ENCODE measurements around the gene DNAJB6.

DNA sequence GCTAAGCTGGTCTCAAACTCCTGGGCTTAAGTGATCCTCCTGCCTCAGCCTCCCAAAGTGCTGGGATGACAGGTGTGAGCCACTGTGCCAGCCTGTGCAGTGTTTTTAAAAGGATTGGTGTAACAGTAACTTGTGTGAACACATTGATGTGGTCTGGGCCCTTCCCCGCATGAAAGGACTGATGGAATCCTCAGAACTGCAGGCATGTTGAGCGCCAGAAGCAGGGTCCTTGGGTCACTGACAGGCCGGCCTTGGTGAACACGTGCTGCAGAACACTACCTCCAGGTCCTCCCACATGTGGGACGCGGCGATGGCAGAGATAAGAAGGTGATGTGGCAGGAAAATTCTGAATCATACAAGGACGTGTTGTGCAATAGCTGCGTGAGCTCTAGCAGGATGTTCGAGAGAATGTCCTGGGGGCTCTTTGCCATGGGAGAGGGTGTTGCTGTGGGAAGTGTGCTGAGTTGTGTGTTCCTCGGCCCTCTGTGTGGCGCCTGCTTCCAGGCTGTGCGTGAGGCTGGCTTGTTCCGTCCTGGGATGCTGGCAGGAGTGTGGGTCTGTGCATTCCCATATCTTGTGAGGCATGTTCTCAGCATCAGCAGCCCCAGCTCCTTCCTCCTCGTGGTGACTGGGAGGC is 68.2 kb downstream of the DNAJB6 start:
- TF ChIP-seq, protein P1, sequence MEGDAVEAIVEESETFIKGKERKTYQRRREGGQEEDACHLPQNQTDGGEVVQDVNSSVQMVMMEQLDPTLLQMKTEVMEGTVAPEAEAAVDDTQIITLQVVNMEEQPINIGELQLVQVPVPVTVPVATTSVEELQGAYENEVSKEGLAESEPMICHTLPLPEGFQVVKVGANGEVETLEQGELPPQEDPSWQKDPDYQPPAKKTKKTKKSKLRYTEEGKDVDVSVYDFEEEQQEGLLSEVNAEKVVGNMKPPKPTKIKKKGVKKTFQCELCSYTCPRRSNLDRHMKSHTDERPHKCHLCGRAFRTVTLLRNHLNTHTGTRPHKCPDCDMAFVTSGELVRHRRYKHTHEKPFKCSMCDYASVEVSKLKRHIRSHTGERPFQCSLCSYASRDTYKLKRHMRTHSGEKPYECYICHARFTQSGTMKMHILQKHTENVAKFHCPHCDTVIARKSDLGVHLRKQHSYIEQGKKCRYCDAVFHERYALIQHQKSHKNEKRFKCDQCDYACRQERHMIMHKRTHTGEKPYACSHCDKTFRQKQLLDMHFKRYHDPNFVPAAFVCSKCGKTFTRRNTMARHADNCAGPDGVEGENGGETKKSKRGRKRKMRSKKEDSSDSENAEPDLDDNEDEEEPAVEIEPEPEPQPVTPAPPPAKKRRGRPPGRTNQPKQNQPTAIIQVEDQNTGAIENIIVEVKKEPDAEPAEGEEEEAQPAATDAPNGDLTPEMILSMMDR (IDR thresholded peaks at IDR 0.05): no peak
- TF ChIP-seq EZH2phosphoT487 (IDR thresholded peaks at IDR 0.05) (no peak), EZH2 (IDR thresholded peaks at IDR 0.05) (no peak)

Data from neural progenitor cell (in vitro differentiated cells).